DMS114 treated with DMSO at 0.1 percent for 48 hours (cell line): Measurements from ENCODE around the gene OR6K2.
"Not testable (repeated sequence)": the region's sequence is repeated elsewhere in the genome, so short reads cannot be mapped to it uniquely, and the experiment has no call there.

Source experiments
- DNase-seq: peaks from one replicate; lab custom pipeline; 2025; ENCODE audit not compliant: unreplicated experiment; lab: John Stamatoyannopoulos, UW

Gene OR6K2

GRCh38 chr1:158700552-158700951 lies at the start of gene OR6K2:
OR6K2 (minus strand) TSS chr1:158700652; CDS start chr1:158700652, 0 bp downstream.
- DNase-seq = no peak

- no peak for DNase-seq
Measured at GRCh38 chr1:158735848-158736247, 35.4 kb upstream of the OR6K2 start.

- DNase-seq = no peak
Measured at GRCh38 chr1:158732524-158732923, 32.1 kb upstream of the OR6K2 start.

GRCh38 chr1:158731707-158732106 lies 31.3 kb upstream of the OR6K2 start:
- no peak for DNase-seq

GRCh38 chr1:158730453-158730852 lies 30.0 kb upstream of the OR6K2 start:
- DNase-seq = no peak

- no peak for DNase-seq
Measured at GRCh38 chr1:158728510-158729225, 28.2 kb upstream of the OR6K2 start.

GRCh38 chr1:158724442-158724841 lies 24.0 kb upstream of the OR6K2 start:
- no peak for DNase-seq

- no peak for DNase-seq
Measured at GRCh38 chr1:158720620-158721019, 20.2 kb upstream of the OR6K2 start, which contains the start of gene OR6K3. OR6K3 (minus strand) TSS chr1:158720720; CDS start chr1:158718115, 2,605 bp downstream.

- DNase-seq = no peak
Measured at GRCh38 chr1:158719664-158720063, 19.2 kb upstream of the OR6K2 start.

- no peak for DNase-seq
Measured at GRCh38 chr1:158717344-158717743, 16.9 kb upstream of the OR6K2 start.

GRCh38 chr1:158716335-158716734 lies 15.9 kb upstream of the OR6K2 start:
- DNase-seq = no peak

GRCh38 chr1:158714754-158715153 lies 14.3 kb upstream of the OR6K2 start:
- DNase-seq = no peak

GRCh38 chr1:158711098-158711497 lies 10.6 kb upstream of the OR6K2 start:
- no peak for DNase-seq

GRCh38 chr1:158706096-158706495 lies 5.6 kb upstream of the OR6K2 start:
- no peak for DNase-seq

GRCh38 chr1:158694596-158694995 lies 5.9 kb downstream of the OR6K2 start:
- no peak for DNase-seq

GRCh38 chr1:158692356-158692755 lies 8.1 kb downstream of the OR6K2 start:
- no peak for DNase-seq

GRCh38 chr1:158691907-158692306 lies 8.5 kb downstream of the OR6K2 start:
- DNase-seq = no peak

- not testable (repeated sequence) for DNase-seq
Measured at GRCh38 chr1:158691149-158691548, 9.3 kb downstream of the OR6K2 start.

- DNase-seq = no peak
Measured at GRCh38 chr1:158689875-158690274, 10.6 kb downstream of the OR6K2 start.

- no peak for DNase-seq
Measured at GRCh38 chr1:158689110-158689509, 11.3 kb downstream of the OR6K2 start.

- not testable (repeated sequence) for DNase-seq
Measured at GRCh38 chr1:158688343-158688742, 12.1 kb downstream of the OR6K2 start.

GRCh38 chr1:158687037-158687436 lies 13.4 kb downstream of the OR6K2 start:
- no peak for DNase-seq
